Measurements from ENCODE around the gene NBR1.

GRCh38 chr17:43129671-43130010, 41.4 kb upstream of the NBR1 start:
- TF ChIP-seq SRF (IDR thresholded peaks at IDR 0.05; ENCODE audit: low read depth, low read length) (no peak), CREB1 (IDR thresholded peaks at IDR 0.05) (no peak), NRF1 (IDR thresholded peaks at IDR 0.05; ENCODE audit: low read depth, low read length) (no peak), SP2 (IDR thresholded peaks at IDR 0.05; ENCODE audit: low read length) (no peak), CTCF (IDR thresholded peaks at IDR 0.05; ENCODE audit: control extremely low read depth in 1 of 3, insufficient read depth in 1 of 3, low read depth in 1 of 3, low read length in 3 of 3) (no peak), E2F6 (IDR thresholded peaks at IDR 0.05) (no peak), POLR2AphosphoS5 (IDR thresholded peaks at IDR 0.05; ENCODE audit: low read depth, low read length) (no peak), YY1 (IDR thresholded peaks at IDR 0.05; ENCODE audit: low read depth, low read length) (no peak), SIN3A (conservative IDR thresholded peaks at IDR 0.05 in 1 of 2, IDR thresholded peaks at IDR 0.05 in 1 of 2; ENCODE audit: low read depth in 1 of 2, low read length in 2 of 2) (no peak)
